HEK293 (cell line): ENCODE data around the gene CD28.

ENCODE experiments used
- CTCF ChIA-PET: fragments of 350-600 bp; formaldehyde crosslinking; extraction: SDS; loops from one replicate; lab custom pipeline; 2021; ENCODE audit warnings: antibody characterized with exemption; lab: Yijun Ruan, JAX
- POLR2A ChIA-PET: fragments of 300-600 bp; formaldehyde crosslinking; extraction: SDS; loops from one replicate; lab custom pipeline; 2020; ENCODE audit warnings: antibody characterized with exemption, inconsistent platforms; lab: Yijun Ruan, JAX
- H3K27ac ChIP-seq: fragments of 200-500 bp; sonication (Bioruptor generic); 2 replicates; pipeline ENCODE4 v1.5.1; 2014; ENCODE audit warnings: low read depth, low read length, control low read depth, inconsistent platforms; ENCODE audit errors: extremely low read depth
- H3K36me3 ChIP-seq, 2 experiments: fragments of 200-500 bp in 1 of 2; sonication (Bioruptor generic) in 1 of 2; 1 replicate in 1 of 2; 2 replicates in 1 of 2; pipeline ENCODE4 v1.5.1; 2014 to 2017; ENCODE audit warnings: inconsistent platforms in 2 of 2, low read length in 2 of 2; ENCODE audit not compliant: control insufficient read depth in 2 of 2, insufficient read depth in 1 of 2
- H3K4me1 ChIP-seq: fragments of 200-500 bp; sonication (Bioruptor generic); 2 replicates; pipeline ENCODE4 v1.5.1; 2014; ENCODE audit warnings: mild to moderate bottlenecking, low read length, inconsistent platforms; ENCODE audit not compliant: control insufficient read depth, insufficient read depth
- H3K4me3 ChIP-seq: 2 replicates; pipeline ENCODE4 v1.5.1; 2011; ENCODE audit warnings: low read depth, mild to moderate bottlenecking, control low read depth, low read length, moderate library complexity
- H3K9me3 ChIP-seq: fragments of 200-500 bp; sonication (Bioruptor generic); 2 replicates; pipeline ENCODE4 v1.5.1; 2014; ENCODE audit warnings: low read depth, low read length, inconsistent platforms; ENCODE audit not compliant: control insufficient read depth, insufficient read depth
- BCL11A ChIP-seq: fragments of 450-650 bp; formaldehyde crosslinking; IDR thresholded peaks from 2 replicates; pipeline ENCODE4 v1.5.1; 2016; ENCODE audit warnings: low read depth, missing biosample characterization, missing genetic modification characterization
- BCL6B ChIP-seq: fragments of 450-650 bp; formaldehyde crosslinking; IDR thresholded peaks from 2 replicates; pipeline ENCODE4 v1.5.1; 2017; ENCODE audit warnings: missing biosample characterization, missing genetic modification characterization
- CTCF ChIP-seq: fragments of 450-650 bp; formaldehyde crosslinking; IDR thresholded peaks from 2 replicates; pipeline ENCODE4 v1.5.1; 2016; ENCODE audit warnings: missing biosample characterization, missing genetic modification characterization
- KLF8 ChIP-seq: fragments of 450-650 bp; formaldehyde crosslinking; IDR thresholded peaks from 2 replicates; pipeline ENCODE4 v1.5.1; 2016; ENCODE audit warnings: missing biosample characterization, missing genetic modification characterization
- RBAK ChIP-seq: fragments of 450-650 bp; formaldehyde crosslinking; IDR thresholded peaks from 2 replicates; pipeline ENCODE4 v1.5.1; 2016; ENCODE audit warnings: missing biosample characterization, missing genetic modification characterization
- SCRT2 ChIP-seq: fragments of 450-650 bp; formaldehyde crosslinking; IDR thresholded peaks from 2 replicates; pipeline ENCODE4 v1.5.1; 2016; ENCODE audit warnings: missing biosample characterization, missing genetic modification characterization
- TCF7L2 ChIP-seq: IDR thresholded peaks from 2 replicates; pipeline ENCODE4 v1.6.1; 2011; ENCODE audit warnings: low read depth, mild to moderate bottlenecking, inconsistent platforms, low read length, moderate library complexity, borderline replicate concordance
- ZFHX2 ChIP-seq: fragments of 450-650 bp; formaldehyde crosslinking; conservative IDR thresholded peaks from 2 replicates; pipeline ENCODE4 v1.5.1; 2016; ENCODE audit warnings: missing biosample characterization, missing genetic modification characterization
- ZNF112 ChIP-seq: fragments of 450-650 bp; formaldehyde crosslinking; IDR thresholded peaks from 2 replicates; pipeline ENCODE4 v1.5.0; 2017; ENCODE audit warnings: missing biosample characterization, missing genetic modification characterization
- ZNF138 ChIP-seq: fragments of 450-650 bp; formaldehyde crosslinking; IDR thresholded peaks from 2 replicates; pipeline ENCODE4 v1.5.1; 2016; ENCODE audit warnings: missing biosample characterization, missing genetic modification characterization, borderline replicate concordance
- ZNF311 ChIP-seq: fragments of 450-650 bp; formaldehyde crosslinking; IDR thresholded peaks from 2 replicates; pipeline ENCODE4 v1.5.1; 2017; ENCODE audit warnings: missing biosample characterization, missing genetic modification characterization, borderline replicate concordance
- ZNF366 ChIP-seq: fragments of 450-650 bp; formaldehyde crosslinking; conservative IDR thresholded peaks from 2 replicates; pipeline ENCODE4 v1.5.1; 2016; ENCODE audit warnings: missing biosample characterization, missing genetic modification characterization
- ZNF768 ChIP-seq: fragments of 450-650 bp; formaldehyde crosslinking; IDR thresholded peaks from 2 replicates; pipeline ENCODE4 v1.5.1; 2018; ENCODE audit warnings: missing biosample characterization, mild to moderate bottlenecking, missing genetic modification characterization
- TF ChIP-seq, protein P1 (sequence below): fragments of 450-650 bp; formaldehyde crosslinking; conservative IDR thresholded peaks from 2 replicates; pipeline ENCODE4 v1.5.1; 2016; ENCODE audit warnings: low read depth, missing biosample characterization, missing genetic modification characterization
- TF ChIP-seq, protein P2 (sequence below): fragments of 450-650 bp; formaldehyde crosslinking; IDR thresholded peaks from 2 replicates; pipeline ENCODE4 v1.5.1; 2016; ENCODE audit warnings: missing biosample characterization, missing genetic modification characterization, borderline replicate concordance
- TF ChIP-seq, protein P3 (sequence below): fragments of 450-650 bp; formaldehyde crosslinking; IDR thresholded peaks from 2 replicates; pipeline ENCODE4 v1.5.1; 2016; ENCODE audit warnings: missing biosample characterization, missing genetic modification characterization

Gene CD28

DNA sequence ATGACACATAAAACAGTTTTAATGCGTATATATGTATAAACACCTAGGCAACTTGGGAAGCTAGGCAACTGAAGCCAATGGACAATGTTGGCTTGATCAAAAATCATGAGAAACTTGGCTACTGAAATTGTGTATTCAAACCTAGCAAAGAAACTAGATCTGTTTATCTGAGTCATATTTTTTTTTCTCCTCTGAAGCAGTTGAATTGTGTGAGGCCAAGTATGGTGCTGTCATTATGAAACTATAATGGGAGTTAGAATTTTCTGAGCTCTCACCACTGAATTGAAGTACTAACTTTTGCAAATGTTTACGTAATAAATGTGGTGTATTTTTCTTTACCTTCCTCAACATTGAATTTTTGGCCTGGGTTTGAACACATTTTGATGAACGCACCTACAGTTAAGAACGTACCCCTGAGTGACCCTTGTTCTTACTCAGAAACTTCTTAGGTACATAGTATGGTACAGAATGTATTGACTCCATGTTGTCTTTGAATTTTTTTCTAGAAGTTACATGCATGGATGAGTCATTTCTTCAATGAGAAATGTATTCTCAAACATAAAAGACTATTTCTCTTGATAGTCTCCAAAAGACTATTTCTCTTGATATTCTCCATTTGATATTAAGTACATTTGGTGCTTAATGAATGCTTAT is 23.8 kb downstream of the CD28 start (continued):
- TF ChIP-seq BCL6B (tag by site-specific recombination) = no peak

- H3K36me3 ChIP-seq = no peaks in the 10 kb centered on the region
- ChIA-PET POLR2A (no interaction called here), CTCF (no interaction called here)
- no peaks in the 10 kb centered on the region for H3K4me1 ChIP-seq
- TF ChIP-seq CTCF = no peak
- no peak for TF ChIP-seq ZFHX2
- no peak for TF ChIP-seq ZNF138 (tag by site-specific recombination)
- no peak for TF ChIP-seq ZNF112 (tag by site-specific recombination)
- TF ChIP-seq KLF8 (tag by site-specific recombination) = no peak
- no peak for TF ChIP-seq ZNF366 (tag by site-specific recombination)
- TF ChIP-seq, protein P1, sequence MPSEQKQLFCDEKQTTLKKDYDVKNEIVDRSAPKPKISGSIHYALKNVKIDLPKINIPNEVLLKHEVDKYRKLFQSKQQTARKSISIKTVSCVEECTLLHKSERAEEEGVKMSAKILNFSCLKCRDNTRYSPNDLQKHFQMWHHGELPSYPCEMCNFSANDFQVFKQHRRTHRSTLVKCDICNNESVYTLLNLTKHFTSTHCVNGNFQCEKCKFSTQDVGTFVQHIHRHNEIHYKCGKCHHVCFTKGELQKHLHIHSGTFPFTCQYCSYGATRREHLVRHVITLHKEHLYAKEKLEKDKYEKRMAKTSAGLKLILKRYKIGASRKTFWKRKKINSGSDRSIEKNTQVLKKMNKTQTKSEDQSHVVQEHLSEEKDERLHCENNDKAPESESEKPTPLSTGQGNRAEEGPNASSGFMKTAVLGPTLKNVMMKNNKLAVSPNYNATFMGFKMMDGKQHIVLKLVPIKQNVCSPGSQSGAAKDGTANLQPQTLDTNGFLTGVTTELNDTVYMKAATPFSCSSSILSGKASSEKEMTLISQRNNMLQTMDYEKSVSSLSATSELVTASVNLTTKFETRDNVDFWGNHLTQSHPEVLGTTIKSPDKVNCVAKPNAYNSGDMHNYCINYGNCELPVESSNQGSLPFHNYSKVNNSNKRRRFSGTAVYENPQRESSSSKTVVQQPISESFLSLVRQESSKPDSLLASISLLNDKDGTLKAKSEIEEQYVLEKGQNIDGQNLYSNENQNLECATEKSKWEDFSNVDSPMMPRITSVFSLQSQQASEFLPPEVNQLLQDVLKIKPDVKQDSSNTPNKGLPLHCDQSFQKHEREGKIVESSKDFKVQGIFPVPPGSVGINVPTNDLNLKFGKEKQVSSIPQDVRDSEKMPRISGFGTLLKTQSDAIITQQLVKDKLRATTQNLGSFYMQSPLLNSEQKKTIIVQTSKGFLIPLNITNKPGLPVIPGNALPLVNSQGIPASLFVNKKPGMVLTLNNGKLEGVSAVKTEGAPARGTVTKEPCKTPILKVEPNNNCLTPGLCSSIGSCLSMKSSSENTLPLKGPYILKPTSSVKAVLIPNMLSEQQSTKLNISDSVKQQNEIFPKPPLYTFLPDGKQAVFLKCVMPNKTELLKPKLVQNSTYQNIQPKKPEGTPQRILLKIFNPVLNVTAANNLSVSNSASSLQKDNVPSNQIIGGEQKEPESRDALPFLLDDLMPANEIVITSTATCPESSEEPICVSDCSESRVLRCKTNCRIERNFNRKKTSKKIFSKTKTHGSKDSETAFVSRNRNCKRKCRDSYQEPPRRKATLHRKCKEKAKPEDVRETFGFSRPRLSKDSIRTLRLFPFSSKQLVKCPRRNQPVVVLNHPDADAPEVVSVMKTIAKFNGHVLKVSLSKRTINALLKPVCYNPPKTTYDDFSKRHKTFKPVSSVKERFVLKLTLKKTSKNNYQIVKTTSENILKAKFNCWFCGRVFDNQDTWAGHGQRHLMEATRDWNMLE = no peak
- TF ChIP-seq, protein P2, sequence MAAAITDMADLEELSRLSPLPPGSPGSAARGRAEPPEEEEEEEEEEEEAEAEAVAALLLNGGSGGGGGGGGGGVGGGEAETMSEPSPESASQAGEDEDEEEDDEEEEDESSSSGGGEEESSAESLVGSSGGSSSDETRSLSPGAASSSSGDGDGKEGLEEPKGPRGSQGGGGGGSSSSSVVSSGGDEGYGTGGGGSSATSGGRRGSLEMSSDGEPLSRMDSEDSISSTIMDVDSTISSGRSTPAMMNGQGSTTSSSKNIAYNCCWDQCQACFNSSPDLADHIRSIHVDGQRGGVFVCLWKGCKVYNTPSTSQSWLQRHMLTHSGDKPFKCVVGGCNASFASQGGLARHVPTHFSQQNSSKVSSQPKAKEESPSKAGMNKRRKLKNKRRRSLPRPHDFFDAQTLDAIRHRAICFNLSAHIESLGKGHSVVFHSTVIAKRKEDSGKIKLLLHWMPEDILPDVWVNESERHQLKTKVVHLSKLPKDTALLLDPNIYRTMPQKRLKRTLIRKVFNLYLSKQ (tag by site-specific recombination) = no peak
- TF ChIP-seq BCL11A (tag by site-specific recombination) = no peak
- TF ChIP-seq ZNF311 (tag by site-specific recombination) = no peak
- no peak for TF ChIP-seq SCRT2 (tag by site-specific recombination)
- TF ChIP-seq, protein P3, sequence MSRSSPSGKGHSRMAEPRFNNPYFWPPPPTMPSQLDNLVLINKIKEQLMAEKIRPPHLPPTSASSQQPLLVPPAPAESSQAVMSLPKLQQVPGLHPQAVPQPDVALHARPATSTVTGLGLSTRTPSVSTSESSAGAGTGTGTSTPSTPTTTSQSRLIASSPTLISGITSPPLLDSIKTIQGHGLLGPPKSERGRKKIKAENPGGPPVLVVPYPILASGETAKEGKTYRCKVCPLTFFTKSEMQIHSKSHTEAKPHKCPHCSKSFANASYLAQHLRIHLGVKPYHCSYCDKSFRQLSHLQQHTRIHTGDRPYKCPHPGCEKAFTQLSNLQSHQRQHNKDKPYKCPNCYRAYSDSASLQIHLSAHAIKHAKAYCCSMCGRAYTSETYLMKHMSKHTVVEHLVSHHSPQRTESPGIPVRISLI (tag by site-specific recombination) = no peak
- TF ChIP-seq RBAK = no peak
- TF ChIP-seq ZNF768 = no peak
- TF ChIP-seq TCF7L2 = no peak
- H3K9me3 ChIP-seq = no peaks in the 10 kb centered on the region
- no peak overlapping the region for H3K27ac ChIP-seq
- H3K4me3 ChIP-seq = no peak overlapping the region
Observed at GRCh38 chr2:203730883-203731282, 24.4 kb downstream of the CD28 start.
